GM21381 (cell line): ENCODE results near the gene SPIC.
"Not testable (repeated sequence)": the region's sequence is repeated elsewhere in the genome, so short reads cannot be mapped to it uniquely, and the experiment has no call there.

Experiments used
- ATAC-seq: cut with Tn5 transposase; IDR thresholded peaks from one replicate; pipeline ENCODE4 v1.9.1; 2021; ENCODE audit warnings: mild to moderate bottlenecking, moderate library complexity; ENCODE audit not compliant: unreplicated experiment

The SPIC gene

DNA sequence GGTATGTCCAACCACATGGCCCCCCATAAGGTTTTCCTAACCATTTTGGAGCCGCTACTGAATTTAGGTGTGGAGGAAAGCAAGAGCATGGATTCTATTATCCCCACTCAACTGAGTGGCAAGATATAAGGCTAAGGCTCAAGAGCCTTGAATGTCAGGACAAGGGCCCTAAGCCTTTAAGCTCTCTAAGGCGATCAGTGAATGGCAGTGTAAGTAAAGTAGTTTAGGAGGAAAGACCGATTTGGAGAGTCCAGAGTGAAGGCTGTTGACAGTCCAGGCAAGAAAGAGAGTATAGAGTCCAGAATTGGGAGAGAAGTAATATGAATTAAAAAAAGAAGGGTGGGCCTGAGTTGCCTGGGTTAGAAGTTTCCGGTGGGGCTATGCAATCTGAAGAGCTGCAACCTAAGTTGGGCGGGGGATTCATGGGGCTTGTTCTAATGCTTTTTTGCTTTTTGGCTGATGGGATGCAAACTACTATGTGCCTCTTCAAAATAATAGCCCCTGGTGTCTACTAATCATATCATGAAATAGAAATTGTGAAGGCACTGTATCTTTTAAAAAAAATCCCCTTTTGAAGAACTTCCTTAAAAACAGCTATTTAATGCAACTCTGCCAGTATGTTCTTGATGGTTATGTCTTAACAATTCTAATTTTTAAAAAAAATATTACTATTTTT lies at the start of gene SPIC:
Gene SPIC, plus strand, starts transcription at position 626 of the 676 bp plus-strand sequence. CDS start 1,569 bp downstream, outside the sequence.
- ATAC-seq, result no peak

DNA sequence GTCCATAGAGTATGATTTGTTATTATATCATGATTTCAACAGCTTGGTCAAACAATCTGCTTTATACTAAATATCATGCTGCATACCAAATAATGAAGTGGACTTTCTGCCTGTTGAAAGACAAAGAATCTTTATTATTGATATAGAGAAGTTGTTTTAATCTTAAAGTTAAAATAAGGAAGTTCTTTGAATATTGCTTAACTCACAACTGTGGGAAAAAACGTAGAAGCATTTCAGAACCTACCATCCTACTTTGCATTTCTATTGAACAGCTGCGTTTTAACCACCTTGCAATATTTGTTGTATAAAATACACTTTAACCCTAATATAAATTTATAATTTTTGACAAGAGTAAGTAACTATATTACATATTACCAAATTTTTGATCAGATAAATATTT lies 44.7 kb upstream of the SPIC start:
- ATAC-seq, result no peak

DNA sequence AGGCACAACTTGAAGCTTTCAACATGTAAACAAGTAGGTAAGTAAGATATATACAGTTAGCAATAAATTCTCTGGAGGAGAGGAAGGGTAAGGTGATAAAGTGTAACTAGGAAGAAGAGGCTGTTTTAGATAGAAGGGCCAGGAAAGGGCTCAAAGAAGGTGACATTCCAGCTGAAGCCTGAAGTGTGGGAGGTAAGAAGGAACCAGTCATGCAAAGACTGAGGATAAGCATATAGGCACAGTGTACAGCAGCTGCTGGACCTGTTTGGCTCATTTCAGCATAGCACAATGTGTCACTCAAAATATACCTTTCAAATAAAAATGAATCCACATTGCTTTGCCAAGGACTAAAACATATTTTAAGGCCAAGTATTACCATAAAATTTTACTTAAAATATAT lies 39.0 kb upstream of the SPIC start:
- ATAC-seq, result no peak

DNA sequence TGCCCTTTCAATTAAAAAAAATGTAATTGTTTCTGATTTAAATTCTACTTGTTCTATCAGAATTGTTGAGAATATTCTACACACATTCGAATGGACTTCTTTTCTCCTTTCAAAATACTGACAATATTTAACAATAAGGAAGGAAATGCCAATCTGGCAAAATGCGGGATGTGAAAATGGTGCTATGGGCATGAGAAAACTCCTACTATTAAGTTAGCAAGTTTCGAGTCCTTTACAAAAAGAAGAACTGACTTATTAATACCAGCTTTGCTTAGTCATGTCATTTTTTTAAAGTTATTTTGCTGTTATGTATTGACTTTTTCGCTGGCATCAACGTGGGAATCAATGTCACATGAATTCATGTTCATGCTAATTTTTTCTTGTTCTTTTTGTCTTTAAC lies 35.9 kb upstream of the SPIC start:
- ATAC-seq, result no peak

DNA sequence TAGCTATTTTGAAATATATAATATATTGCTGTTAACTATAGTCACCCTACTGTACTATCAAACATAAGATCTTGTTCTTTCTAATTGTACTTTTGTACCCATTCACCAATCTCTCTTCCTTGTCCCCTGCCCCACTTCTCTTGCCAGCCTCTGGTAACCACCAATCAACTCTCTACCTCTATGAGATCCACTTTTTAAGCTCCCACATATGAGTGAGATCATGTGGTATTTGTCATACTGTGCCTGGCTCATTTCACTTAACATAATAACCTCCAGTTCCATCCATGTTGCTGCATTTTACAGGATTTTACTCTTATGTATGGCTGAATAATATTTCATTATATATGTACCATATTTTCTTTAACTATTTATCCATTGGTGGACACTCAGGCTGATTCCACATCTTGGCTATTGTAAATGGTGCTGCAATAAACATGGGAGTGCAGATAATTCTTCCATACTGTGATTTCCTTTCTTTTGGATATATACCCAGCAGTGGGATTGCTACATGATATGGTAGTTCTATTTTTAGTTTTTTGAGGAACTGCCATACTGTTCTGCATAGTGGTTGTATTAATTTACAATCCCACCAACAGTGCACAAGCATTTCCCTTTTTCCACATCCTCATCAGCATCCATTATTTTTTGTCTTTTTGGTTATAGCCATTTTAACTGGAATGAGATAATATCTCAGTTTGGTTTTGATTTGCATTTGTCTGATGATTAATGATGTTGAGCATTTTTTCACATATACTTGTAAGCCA lies 33.5 kb upstream of the SPIC start:
- ATAC-seq, result no peak

DNA sequence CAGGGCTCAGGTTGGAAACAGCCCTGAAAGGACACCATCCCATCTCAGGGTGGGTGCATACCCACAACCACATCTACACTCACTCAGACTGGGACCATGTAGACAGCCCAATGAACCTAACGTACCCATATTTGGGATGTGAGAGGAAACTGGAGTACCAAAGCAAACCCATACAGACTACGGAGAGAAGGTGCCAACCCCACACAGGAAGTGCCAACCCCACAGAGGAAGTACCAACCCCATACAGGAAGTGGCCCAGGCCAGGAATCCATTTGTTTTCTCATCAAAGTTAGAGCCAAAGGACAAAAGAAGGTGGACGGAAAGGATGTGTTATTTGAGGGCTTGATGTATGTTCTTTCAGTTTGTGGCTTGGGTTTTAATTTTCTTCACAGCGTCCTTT lies 19.5 kb upstream of the SPIC start:
- no peak for ATAC-seq

DNA sequence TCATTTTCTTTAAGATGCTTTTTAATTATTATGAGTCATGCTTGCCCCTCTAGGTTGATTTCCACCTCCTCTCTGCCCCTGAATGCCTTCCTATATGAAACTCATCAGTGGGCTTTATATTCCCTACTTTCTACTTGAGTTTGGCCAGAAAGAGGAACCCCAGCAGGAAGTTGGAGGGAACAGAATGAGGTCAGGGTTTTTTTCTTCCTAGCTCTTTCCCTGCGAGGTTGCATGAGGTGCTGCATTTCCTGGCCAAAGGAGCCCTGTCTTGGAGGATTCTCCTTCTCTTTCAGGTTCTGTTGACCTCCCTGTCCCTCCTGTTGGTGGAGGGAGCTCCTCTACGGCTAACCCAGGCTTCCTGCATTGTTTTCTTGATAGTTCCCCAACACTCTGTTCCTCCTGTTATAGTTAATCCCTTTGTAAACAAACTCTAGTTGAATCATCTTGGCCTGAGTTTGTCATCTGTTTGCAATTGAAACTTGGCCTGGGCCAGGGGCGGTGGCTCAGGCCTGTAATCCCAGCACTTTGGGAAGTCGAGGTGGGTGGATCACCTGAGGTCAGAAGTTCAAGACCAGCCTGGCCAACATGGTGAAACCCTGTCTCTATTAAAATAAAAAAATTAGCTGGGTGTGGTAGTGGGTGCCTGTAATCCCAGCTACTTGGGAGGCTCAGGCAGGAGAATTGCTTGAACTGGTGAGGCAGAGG lies 15.3 kb upstream of the SPIC start:
- no peak for ATAC-seq

DNA sequence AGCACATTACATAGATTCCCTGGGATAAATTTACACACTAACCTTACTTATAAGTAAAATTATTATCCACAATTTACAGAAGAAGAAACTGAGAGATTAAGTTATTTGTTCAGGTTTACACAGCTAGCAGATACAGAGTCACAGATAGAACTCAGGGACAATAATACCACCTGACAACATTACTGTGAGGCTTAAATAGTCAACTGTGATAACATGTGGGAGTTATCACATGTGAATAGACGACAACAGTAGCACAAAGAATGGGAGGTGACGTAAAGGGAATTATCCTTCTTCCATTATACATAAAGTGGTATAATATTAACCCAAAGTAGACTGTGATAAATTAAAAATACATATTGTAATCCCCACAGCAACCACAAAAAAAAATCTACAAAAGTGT lies 6.2 kb upstream of the SPIC start:
- ATAC-seq, result no peak

DNA sequence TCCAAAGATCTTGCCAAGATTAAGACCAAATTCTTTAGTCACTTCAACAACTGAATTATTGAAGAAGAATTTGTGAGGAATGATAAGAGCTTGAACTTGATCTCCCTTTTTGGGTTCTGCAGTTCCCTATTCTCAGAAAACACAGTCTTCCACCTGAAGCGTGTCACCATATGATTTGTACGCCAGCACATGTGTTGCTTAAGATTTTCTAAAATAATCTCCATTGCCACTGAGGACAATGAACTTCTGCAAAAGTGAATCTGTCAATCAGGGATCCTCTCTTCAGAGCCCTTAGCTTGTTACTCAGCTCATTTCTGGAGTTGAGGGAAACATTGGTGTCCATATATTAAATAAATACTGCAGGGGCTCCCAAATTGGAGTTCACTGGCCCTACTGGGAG lies 4.2 kb upstream of the SPIC start:
- no peak for ATAC-seq

DNA sequence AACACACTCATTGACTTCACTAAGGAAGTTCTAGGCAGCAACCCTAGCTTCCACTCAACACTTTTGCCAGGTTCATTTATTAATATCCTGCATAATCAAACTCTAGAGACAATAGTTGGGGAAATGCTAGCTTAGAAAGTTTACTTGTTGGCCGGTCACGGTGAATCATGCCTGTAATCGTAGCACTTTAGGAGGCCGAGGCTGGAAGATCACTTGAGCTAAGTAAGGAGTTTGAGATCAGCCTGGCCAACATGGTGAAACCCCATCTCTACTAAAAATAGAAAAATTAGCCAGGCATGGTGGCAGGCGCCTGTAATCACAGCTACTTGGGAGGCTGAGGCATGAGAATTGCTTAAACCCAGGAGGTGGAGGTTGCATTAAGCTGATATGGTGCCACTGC lies 3.3 kb upstream of the SPIC start:
- ATAC-seq, result not testable (repeated sequence)

DNA sequence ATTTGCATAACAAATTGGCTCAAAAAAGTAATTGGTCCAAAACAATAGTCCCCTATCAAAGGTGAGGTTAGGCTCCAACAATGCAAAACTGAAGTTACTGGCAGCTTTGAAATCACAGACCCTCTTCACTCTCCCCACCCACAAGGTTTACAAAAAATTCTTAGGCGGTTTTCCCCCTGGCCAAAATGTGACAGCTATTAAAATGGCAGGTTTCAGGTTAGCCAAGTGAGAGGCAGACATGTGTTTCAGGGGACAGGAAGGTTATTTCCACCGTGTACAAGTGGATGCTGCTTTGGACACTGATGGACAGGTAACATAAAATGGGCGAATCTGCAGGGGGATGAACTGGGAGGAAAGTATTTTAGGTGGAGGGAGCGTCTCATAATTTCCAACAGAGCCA lies 888 bp upstream of the SPIC start:
- no peak for ATAC-seq

DNA sequence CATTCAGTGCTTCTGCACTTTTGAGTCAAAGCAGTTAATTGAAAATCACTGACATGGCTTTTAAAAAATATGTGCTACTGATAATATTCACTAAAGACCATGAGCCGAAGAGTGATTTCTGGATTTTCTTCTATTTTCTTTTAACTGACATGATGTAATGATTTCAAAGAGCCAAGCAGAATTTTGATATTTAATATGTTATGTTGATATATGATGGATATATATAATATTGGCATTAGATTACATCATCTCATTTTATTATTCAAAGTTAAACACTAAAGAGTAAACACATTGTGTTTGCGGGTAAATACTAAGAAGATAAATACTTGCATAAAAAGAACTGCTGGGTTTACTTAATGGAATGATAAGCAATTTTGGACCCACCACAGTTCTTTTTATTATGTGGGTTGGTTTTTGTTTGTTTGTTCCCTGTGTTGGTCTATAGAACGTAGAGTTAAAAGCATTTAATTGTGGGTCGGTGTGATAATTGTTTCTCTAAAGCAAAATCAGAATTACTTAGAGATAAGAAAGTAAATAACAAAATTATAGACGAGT lies 692 bp downstream of the SPIC start:
- no peak for ATAC-seq

DNA sequence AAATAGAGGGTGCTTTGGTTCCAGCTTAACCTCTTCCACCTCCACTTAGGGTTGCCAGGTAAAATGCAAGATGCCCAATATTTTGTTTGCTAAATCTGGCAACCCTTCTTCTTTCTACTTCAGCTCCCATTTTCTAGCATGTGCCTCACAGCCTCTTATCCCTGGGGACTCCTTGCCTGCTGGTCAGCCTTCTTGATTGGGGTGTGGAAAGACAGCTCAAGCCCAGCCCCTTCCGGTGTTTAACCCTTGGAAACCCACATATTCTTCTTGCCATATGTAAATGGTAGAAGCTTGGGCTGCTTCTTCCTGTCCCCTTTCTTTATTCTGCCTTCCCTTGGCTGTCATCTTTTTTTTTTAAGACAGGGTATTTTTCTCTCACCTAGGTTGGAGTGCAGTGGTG lies 5.7 kb downstream of the SPIC start:
- ATAC-seq, result no peak

DNA sequence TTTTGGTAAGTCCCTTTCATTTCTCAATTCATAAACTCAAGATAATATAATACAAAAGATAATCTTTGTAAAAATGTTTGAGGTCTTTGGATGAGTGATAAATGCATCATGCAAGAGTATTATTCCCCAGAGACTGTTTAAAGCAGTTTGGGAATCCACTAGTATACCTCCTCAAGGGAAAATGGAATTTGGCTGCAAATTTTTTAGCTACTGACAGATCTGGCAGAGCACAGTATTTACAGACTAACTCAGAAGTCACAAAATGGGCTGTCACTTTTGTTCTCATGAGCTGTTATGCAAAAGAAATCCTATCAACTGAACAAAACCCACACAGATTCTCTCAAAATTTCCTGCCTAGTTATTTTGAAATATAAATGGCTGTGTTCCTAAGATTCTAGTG lies 9.9 kb downstream of the SPIC start:
- no peak for ATAC-seq

DNA sequence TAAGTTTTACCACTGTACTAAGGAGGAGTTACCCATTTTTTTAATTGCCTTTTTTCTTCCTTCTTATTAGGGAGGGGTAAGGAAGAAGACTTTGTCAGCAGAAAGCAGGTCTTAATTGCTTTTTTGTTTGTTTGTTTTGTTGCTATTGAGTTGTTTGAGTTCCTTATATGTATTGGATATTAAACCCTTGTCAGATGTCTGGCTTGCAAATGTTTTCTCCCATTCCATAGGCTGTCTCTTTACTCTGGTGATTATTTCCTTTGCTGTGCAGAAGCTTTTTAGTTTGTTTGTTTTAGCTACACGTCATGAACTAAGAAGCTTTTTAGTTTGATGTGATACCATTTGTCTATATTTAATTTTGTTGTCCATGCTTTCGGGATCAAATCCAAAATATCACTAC lies 13.3 kb downstream of the SPIC start:
- ATAC-seq, result no peak

DNA sequence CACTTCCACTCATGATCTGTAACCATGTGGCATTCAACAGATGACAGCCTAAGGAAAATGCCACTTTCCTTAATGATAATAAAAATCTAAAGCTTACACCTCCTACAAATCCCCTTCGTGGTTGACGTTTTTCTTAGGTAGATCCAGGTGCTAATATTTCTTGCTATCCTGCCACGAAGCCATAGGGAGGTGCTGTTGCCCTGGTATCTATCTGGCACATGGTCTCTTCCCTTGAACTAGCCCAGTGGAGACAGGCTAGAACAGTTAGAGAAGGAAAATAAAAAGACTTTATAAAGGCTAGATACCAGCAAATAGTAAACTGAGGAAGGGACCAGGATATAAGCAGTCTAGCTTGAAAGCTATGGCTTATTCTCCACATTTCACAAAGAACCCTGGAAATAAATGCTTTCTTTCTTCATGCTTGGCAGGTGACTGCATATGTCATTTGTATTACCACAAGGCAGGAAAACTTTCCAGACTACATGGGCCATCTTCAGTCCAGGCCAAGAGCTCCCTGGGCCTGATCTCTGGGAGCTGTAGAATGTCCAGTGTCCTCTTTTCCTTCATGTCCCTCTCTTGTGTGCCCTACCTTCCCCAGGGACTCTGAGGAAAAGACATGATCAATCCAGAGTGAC lies 15.3 kb downstream of the SPIC start:
- ATAC-seq, result no peak

DNA sequence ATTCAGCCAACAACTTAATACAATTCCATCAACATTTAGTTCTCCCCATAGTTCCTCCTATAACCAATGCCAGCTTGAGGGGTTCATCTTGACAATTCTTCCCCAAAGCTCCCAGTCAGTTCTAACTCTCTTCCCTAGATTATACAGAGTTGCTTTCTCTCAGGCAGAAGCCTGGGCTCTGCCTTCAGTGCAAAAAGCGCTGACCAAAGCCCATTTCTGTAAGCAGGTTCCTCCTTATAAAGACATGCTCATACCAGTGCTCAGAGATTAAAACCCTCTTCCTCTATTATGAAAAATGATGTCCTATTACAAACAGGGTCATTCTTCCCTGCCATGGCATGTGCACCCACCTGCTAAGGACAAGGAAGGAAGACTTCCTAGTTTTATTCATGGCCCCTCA lies 16.2 kb downstream of the SPIC start:
- no peak for ATAC-seq

DNA sequence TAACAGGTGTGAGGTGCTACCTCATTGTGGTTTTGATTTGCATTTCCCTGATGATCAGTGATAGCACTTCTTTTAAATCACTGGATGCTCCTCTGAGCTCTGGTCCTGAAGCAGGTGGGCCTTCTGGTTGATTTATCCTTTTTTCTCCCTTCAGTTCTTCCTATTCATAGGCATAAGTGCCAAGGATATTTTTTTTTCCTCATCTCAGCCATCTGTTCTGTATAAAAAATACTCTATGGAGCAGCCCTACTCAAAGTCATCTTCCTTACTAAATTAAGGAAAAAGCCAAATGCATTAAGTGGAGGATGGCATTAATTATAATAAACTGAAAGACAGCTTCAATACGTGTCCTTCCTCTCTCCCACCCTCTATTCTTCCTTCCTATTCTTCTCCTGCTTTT lies 18.4 kb downstream of the SPIC start:
- no peak for ATAC-seq

DNA sequence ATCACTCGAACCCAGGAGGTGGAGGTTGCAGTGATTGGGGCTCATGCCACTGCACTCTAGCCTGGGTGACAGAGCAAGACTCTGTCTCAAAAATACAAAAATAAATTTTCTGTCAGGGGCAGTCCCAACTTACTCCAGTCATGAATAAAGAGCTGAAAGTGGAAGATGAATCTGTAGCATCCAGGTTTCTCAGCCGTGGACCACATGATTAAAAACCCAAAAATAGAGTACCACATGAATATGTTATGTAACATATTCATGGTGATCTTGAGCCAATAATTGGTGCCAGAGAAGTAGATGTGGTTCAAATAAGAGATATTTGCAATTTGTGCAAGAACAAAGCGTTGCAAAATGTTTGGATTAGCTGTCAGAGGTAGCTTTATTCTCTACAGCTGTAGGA lies 23.1 kb downstream of the SPIC start:
- no peak for ATAC-seq

DNA sequence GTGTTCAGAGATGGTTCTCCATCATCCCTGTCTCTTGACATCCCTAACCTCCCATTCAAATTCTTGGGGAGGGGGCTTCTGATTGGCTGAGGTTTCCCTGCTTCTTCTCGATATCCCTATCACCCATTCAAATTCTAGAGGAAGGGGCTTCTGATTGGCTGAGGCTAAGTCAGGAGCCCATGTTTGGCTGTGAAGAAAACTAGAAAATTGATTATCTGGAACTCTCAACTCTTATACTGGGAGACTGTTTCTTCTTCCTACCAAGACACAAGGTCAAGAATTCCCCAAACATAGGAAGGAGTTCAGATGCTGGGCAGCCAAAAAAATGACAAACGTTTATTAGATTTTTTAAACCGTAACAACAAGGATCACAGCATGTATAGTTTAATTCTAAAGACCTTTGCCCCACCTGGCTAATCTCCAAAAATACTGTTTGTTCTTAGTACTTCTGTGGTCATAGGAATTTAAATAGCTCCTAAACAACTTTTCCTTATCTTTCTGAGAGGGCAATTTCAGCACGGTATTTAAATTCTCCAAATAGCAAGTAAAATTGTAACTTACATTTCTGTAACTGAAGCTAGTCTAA lies 26.4 kb downstream of the SPIC start:
- no peak for ATAC-seq

DNA sequence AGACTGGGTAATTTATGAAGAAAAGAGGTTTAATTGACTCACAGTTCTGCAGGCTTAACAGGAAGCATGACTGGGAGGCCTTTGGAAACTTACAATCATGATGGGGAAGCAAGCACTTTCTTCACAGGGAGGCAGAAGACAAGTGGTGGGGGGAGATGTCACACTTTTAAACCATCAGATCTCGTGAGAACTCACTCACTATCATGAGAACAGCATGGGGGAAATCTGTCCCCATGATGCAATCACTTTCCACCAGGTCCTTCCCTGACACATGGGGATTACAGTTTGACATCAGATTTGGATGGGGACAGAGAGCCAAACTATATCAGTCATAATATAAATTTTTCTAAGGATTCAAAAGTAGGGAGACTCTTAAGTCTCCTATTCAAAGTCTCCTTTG lies 46.0 kb downstream of the SPIC start:
- ATAC-seq, result no peak
